Activated B cell treated with CpG ODN at 0.5 μM for 24 hours (primary cell): ENCODE data around the gene IGF1R. TPM values are rescaled to one million over a fixed set of nuclear protein-coding genes. Genes with fewer than 3 reads are reported as not detected.

Experiments used
- ATAC-seq: fragments of 200-7000 bp; cut with Tn5 transposase; one replicate; pipeline ENCODE4 v1.10.0; 2021; ENCODE audit warnings: low read depth, mild to moderate bottlenecking, moderate library complexity
- CTCF ChIA-PET: fragments of 350-600 bp; sonication (Branson Sonifier 250); formaldehyde crosslinking; loops from one replicate; lab custom pipeline; 2021; ENCODE audit warnings: antibody characterized with exemption; lab: Charles Lee
- POLR2A ChIA-PET: fragments of 350-600 bp; sonication (Branson Sonifier 250); formaldehyde crosslinking; loops from one replicate; lab custom pipeline; 2021; ENCODE audit warnings: antibody characterized with exemption; lab: Charles Lee
- DNase-seq: peaks from one replicate; pipeline ENCODE4 v3.0.0; 2022
- H3K27ac Mint-ChIP-seq: one replicate; pipeline ENCODE4 v1.8.0; 2020; ENCODE audit warnings: mixed read lengths
- H3K27me3 Mint-ChIP-seq: one replicate; pipeline ENCODE4 v1.8.0; 2021; ENCODE audit warnings: mixed read lengths
- H3K36me3 Mint-ChIP-seq: one replicate; pipeline ENCODE4 v1.8.0; 2021; ENCODE audit warnings: low read depth, mixed read lengths
- H3K4me1 Mint-ChIP-seq: one replicate; pipeline ENCODE4 v1.8.0; 2021; ENCODE audit warnings: mixed read lengths
- H3K4me3 Mint-ChIP-seq: one replicate; pipeline ENCODE4 v1.8.0; 2020; ENCODE audit warnings: mild to moderate bottlenecking, mixed read lengths
- H3K9me3 Mint-ChIP-seq: one replicate; pipeline ENCODE4 v1.8.0; 2020; ENCODE audit warnings: mixed read lengths
- intact Hi-C: fragments of 100-400 bp; cut with micrococcal nuclease; formaldehyde crosslinking; loops from one replicate; pipeline ENCODE4 v1.15.1; 2024
- total RNA-seq: library from RNA; stranded (reverse); gene quantifications from 2 replicates; pipeline ENCODE4 v1.2.3, GENCODE V29; 2022
- TF ChIP-seq, protein P1 (sequence below): fragments of 200-600 bp; IDR thresholded peaks from one replicate; pipeline ENCODE4 v1.8.0; 2022; ENCODE audit warnings: antibody characterized with exemption, mild to moderate bottlenecking

Gene IGF1R
- total RNA-seq, 1 donor from 2014 or later = 6.7 TPM

DNA sequence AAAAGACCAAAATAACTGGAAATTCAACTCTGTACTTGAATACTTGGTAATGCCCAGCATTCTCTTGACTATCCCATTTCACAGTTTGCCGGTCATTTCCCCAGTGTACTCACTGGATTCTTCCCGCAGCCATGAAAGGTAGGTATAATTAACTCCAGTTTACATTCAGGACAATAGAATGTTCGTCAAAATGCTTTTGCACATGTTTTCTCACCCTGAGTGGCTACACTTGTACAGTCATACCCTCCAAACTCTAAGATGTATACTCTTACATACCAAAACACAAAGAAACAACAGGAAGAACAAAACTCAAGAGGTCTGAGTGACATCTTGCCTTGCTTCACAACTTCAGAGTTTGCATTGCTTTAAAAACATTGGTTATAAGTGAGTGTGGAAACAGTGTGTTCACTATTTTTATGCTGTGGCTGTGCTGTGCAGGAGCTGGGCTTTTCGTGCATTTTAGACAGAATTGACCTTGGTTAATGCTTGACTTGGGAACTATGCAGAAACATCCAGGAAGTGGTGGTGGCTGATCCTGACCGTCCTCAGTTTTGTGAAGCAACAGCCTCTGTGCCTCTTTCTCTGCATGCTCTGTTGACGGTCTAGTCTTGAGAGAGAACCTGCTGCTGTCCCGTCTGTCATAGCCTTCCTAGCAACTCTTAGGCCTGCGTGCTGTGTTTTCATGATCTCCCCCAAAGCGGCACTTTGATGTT is 90.5 kb downstream of the IGF1R start:
- H3K27me3 Mint-ChIP-seq = peaks cover 2% of the 10 kb centered on the region
- intact Hi-C loops = no loop called here
- no peak overlapping the region for H3K4me3 Mint-ChIP-seq
- POLR2A ChIA-PET = no interaction called here
- ATAC-seq = no peak
- CTCF ChIA-PET = no interaction called here
- no peaks in the 10 kb centered on the region for H3K9me3 Mint-ChIP-seq
- TF ChIP-seq, protein P1, sequence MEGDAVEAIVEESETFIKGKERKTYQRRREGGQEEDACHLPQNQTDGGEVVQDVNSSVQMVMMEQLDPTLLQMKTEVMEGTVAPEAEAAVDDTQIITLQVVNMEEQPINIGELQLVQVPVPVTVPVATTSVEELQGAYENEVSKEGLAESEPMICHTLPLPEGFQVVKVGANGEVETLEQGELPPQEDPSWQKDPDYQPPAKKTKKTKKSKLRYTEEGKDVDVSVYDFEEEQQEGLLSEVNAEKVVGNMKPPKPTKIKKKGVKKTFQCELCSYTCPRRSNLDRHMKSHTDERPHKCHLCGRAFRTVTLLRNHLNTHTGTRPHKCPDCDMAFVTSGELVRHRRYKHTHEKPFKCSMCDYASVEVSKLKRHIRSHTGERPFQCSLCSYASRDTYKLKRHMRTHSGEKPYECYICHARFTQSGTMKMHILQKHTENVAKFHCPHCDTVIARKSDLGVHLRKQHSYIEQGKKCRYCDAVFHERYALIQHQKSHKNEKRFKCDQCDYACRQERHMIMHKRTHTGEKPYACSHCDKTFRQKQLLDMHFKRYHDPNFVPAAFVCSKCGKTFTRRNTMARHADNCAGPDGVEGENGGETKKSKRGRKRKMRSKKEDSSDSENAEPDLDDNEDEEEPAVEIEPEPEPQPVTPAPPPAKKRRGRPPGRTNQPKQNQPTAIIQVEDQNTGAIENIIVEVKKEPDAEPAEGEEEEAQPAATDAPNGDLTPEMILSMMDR = no peak
- DNase-seq = no peak
- no peaks in the 10 kb centered on the region for H3K36me3 Mint-ChIP-seq
- peaks cover 1% of the 10 kb centered on the region for H3K4me1 Mint-ChIP-seq
- H3K27ac Mint-ChIP-seq = no peak overlapping the region

GRCh38 chr15:98740295-98740694 is 92.0 kb downstream of the IGF1R start:
- H3K4me1 Mint-ChIP-seq = peaks cover 3% of the 10 kb centered on the region
- CTCF ChIA-PET = no interaction called here
- H3K27ac Mint-ChIP-seq = no peak overlapping the region
- H3K9me3 Mint-ChIP-seq = no peaks in the 10 kb centered on the region
- H3K4me3 Mint-ChIP-seq = no peak overlapping the region
- intact Hi-C loops = no loop called here
- ATAC-seq (no peak), DNase-seq (no peak)
- TF ChIP-seq, protein P1 = no peak
- no peaks in the 10 kb centered on the region for H3K36me3 Mint-ChIP-seq
- peaks cover 2% of the 10 kb centered on the region for H3K27me3 Mint-ChIP-seq
- POLR2A ChIA-PET = no interaction called here

GRCh38 chr15:98740963-98741362 is 92.6 kb downstream of the IGF1R start:
- peaks cover 2% of the 10 kb centered on the region for H3K27me3 Mint-ChIP-seq
- ATAC-seq (no peak), DNase-seq (no peak)
- H3K4me1 Mint-ChIP-seq = peaks cover 9% of the 10 kb centered on the region
- TF ChIP-seq, protein P1 = no peak
- H3K9me3 Mint-ChIP-seq = no peaks in the 10 kb centered on the region
- no peak overlapping the region for H3K27ac Mint-ChIP-seq
- H3K4me3 Mint-ChIP-seq = no peak overlapping the region
- intact Hi-C loops = no loop called here
- ChIA-PET CTCF (no interaction called here), POLR2A (no interaction called here)
- H3K36me3 Mint-ChIP-seq = no peaks in the 10 kb centered on the region

DNA sequence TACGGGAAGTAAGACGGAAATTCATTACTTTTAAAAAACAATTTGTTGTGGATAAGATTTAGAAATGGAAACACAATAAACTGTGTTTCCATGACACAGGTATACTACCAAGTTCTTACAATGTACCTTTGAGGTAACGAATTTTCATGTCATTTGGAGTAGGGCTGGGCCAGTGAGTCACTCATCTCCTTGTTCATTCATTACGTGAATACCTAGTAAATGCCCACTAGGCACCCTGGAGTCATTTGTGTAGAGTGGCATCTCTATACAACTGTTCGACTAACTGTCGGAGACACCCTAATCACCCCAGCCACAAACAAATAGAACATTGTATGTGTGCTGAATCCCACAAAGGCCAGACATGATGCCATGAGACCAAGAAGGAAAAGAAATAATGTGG is 94.8 kb downstream of the IGF1R start:
- Mint-ChIP-seq H3K9me3 (no peaks in the 10 kb centered on the region), H3K4me3 (no peak overlapping the region), H3K27ac (no peak overlapping the region), H3K4me1 (peaks cover 8% of the 10 kb centered on the region), H3K27me3 (no peaks in the 10 kb centered on the region), H3K36me3 (no peaks in the 10 kb centered on the region)
- POLR2A ChIA-PET = no interaction called here
- intact Hi-C loops = no loop called here
- no peak for ATAC-seq
- CTCF ChIA-PET = no interaction called here
- TF ChIP-seq, protein P1 = no peak
- no peak for DNase-seq

- H3K27ac Mint-ChIP-seq = no peak overlapping the region
- no peaks in the 10 kb centered on the region for H3K36me3 Mint-ChIP-seq
- no peaks in the 10 kb centered on the region for H3K9me3 Mint-ChIP-seq
- H3K27me3 Mint-ChIP-seq = no peaks in the 10 kb centered on the region
- TF ChIP-seq, protein P1 = no peak
- H3K4me1 Mint-ChIP-seq = peaks cover 8% of the 10 kb centered on the region
- no peak overlapping the region for H3K4me3 Mint-ChIP-seq
- no peak for ATAC-seq
- no peak for DNase-seq
- ChIA-PET POLR2A (interaction anchor here (0.7 kb wide), 1 partner anchor 27 kb away, joined by 3 read pairs; no protein-coding TSS in a partner anchor), CTCF (no interaction called here)
- intact Hi-C loops = no loop called here
Measured at GRCh38 chr15:98744506-98744905, 96.2 kb downstream of the IGF1R start.
